ENCODE data around the gene CORO1A.
"Not testable (repeated sequence)": the region's sequence is repeated elsewhere in the genome, so short reads cannot be mapped to it uniquely, and the experiment has no call there.

- not testable (repeated sequence) for TF ChIP-seq CTCF (IDR thresholded peaks at IDR 0.05; ENCODE audit: low read length); EZH2 (optimal IDR thresholded peaks at IDR 0.05; ENCODE audit: low read depth, low read length); EZH2phosphoT487 (IDR thresholded peaks at IDR 0.05; ENCODE audit: low read length)
Observed at GRCh38 chr16:30191158-30191557, 7.8 kb downstream of the CORO1A start.

Data from MM.1S (cell line).